Hepatocyte (in vitro differentiated cells): Measurements from ENCODE around the gene CCDC102B. TPM values are rescaled to one million over a fixed set of nuclear protein-coding genes. Genes with fewer than 3 reads are reported as not detected.

Source experiments
- DNase-seq: peaks from one replicate; pipeline ENCODE4 v3.0.0-alpha.2; 2016; ENCODE audit warnings: low spot score
- H2AFZ ChIP-seq: fragments of 200-600 bp; sonication (generic); 2 replicates; pipeline ENCODE4 v1.6.0; 2016; ENCODE audit warnings: antibody characterized with exemption, mild to moderate bottlenecking
- H3K27ac ChIP-seq: fragments of 200-600 bp; sonication (generic); 2 replicates; pipeline ENCODE4 v1.5.1; 2016; ENCODE audit warnings: mild to moderate bottlenecking
- H3K27me3 ChIP-seq: fragments of 200-600 bp; sonication (generic); 2 replicates; pipeline ENCODE4 v1.6.1; 2016
- H3K36me3 ChIP-seq: fragments of 200-600 bp; sonication (generic); replicated peaks from 2 replicates; pipeline ENCODE4 v1.5.1; 2016; ENCODE audit warnings: low read depth; ENCODE audit not compliant: insufficient read depth
- H3K4me1 ChIP-seq: fragments of 200-600 bp; sonication (generic); 2 replicates; pipeline ENCODE4 v1.5.1; 2016; ENCODE audit warnings: mild to moderate bottlenecking, moderate library complexity; ENCODE audit not compliant: insufficient read depth
- H3K4me2 ChIP-seq: fragments of 200-600 bp; sonication (generic); 2 replicates; pipeline ENCODE4 v1.6.0; 2016
- H3K4me3 ChIP-seq: fragments of 200-600 bp; sonication (generic); 2 replicates; pipeline ENCODE4 v1.5.1; 2016; ENCODE audit warnings: mild to moderate bottlenecking
- H3K79me2 ChIP-seq: fragments of 200-600 bp; sonication (generic); 2 replicates; pipeline ENCODE4 v1.6.0; 2017; ENCODE audit warnings: mild to moderate bottlenecking
- H3K9me2 ChIP-seq: fragments of 200-600 bp; sonication (generic); replicated peaks from 2 replicates; pipeline ENCODE4 v1.6.0; 2017; ENCODE audit warnings: mild to moderate bottlenecking; ENCODE audit not compliant: insufficient read depth
- H3K9me3 ChIP-seq: fragments of 200-600 bp; sonication (generic); 2 replicates; pipeline ENCODE4 v1.5.1; 2016; ENCODE audit warnings: low read depth, mild to moderate bottlenecking
- H4K20me1 ChIP-seq: fragments of 200-600 bp; sonication (generic); 2 replicates; pipeline ENCODE4 v1.6.0; 2016; ENCODE audit warnings: mild to moderate bottlenecking; ENCODE audit not compliant: insufficient read depth, poor library complexity, severe bottlenecking
- EZH2 ChIP-seq: fragments of 200-600 bp; sonication (generic); IDR thresholded peaks from 2 replicates; pipeline ENCODE4 v1.6.1; 2016; ENCODE audit warnings: antibody characterized with exemption, mild to moderate bottlenecking, borderline replicate concordance
- EZH2phosphoT487 ChIP-seq: fragments of 200-600 bp; sonication (generic); IDR thresholded peaks from one replicate; pipeline ENCODE4 v1.6.1; 2018; ENCODE audit warnings: antibody characterized with exemption, mild to moderate bottlenecking, low read depth, moderate library complexity; ENCODE audit not compliant: unreplicated experiment, severe bottlenecking
- WGBS: methylation state at CpG from one replicate; pipeline ENCODE4 v1.1.6; 2016; ENCODE audit warnings: low lambda C conversion rate; ENCODE audit errors: missing lambda C conversion rate; 5-methylcytosine and 5-hydroxymethylcytosine counted together
- polyA plus RNA-seq: library from polyadenylated mRNA; unstranded; fragments of >200 nt; fragmentation: Nextera tagmentation; extraction: Ambion mirVana; gene quantifications from 2 replicates; pipeline ENCODE4 v1.2.1, GENCODE V29; 2016
- total RNA-seq: library from RNA; depleted of rRNA; stranded (reverse); fragments of >200 nt; gene quantifications from 2 replicates; pipeline ENCODE4 v1.2.3, GENCODE V29; 2014
- TF ChIP-seq, protein P1 (sequence below): fragments of 200-600 bp; sonication (generic); IDR thresholded peaks from 2 replicates; pipeline ENCODE4 v1.5.1; 2016; ENCODE audit warnings: antibody characterized with exemption, mild to moderate bottlenecking; ENCODE audit not compliant: poor library complexity

Gene CCDC102B
- total and polyA plus RNA-seq, 2 experiments from 2014 or later = 2.8 to 5.4 TPM

DNA sequence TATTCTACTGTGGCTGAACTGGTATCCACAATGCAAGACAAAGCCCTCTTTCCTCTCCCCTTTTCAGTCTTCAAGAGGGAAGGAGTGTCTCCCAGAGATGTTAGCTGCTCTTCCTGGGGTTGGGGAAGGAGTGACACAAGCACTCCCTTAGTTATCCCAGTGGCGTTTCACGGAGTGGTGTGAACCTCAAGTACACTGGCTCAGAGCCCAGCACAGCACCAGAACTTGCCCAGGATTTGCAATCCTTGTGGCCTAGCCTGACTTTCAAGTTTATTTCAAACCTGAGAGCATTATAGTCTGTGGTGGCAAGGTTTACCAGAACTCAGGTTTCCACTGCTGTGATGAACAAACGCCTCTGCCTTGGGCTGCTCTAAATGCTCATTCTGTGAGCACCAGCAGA is 162.5 kb downstream of the CCDC102B start:
- no peak overlapping the region for H3K4me2 ChIP-seq
- TF ChIP-seq EZH2phosphoT487 (no peak), EZH2 (no peak)
- TF ChIP-seq, protein P1, sequence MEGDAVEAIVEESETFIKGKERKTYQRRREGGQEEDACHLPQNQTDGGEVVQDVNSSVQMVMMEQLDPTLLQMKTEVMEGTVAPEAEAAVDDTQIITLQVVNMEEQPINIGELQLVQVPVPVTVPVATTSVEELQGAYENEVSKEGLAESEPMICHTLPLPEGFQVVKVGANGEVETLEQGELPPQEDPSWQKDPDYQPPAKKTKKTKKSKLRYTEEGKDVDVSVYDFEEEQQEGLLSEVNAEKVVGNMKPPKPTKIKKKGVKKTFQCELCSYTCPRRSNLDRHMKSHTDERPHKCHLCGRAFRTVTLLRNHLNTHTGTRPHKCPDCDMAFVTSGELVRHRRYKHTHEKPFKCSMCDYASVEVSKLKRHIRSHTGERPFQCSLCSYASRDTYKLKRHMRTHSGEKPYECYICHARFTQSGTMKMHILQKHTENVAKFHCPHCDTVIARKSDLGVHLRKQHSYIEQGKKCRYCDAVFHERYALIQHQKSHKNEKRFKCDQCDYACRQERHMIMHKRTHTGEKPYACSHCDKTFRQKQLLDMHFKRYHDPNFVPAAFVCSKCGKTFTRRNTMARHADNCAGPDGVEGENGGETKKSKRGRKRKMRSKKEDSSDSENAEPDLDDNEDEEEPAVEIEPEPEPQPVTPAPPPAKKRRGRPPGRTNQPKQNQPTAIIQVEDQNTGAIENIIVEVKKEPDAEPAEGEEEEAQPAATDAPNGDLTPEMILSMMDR = no peak
- no peaks in the 10 kb centered on the region for H3K9me3 ChIP-seq
- DNase-seq = no peak
- no peak overlapping the region for H3K27ac ChIP-seq
- no peak overlapping the region for H2AFZ ChIP-seq
- 91% methylated on average over 3 of the region's 3 CpGs for WGBS
- H3K79me2 ChIP-seq = no peaks in the 10 kb centered on the region
- H3K27me3 ChIP-seq = no peaks in the 10 kb centered on the region
- no peaks in the 10 kb centered on the region for H3K36me3 ChIP-seq
- no peaks in the 10 kb centered on the region for H3K4me1 ChIP-seq
- no peaks in the 10 kb centered on the region for H4K20me1 ChIP-seq
- no peaks in the 10 kb centered on the region for H3K9me2 ChIP-seq
- no peak overlapping the region for H3K4me3 ChIP-seq

DNA sequence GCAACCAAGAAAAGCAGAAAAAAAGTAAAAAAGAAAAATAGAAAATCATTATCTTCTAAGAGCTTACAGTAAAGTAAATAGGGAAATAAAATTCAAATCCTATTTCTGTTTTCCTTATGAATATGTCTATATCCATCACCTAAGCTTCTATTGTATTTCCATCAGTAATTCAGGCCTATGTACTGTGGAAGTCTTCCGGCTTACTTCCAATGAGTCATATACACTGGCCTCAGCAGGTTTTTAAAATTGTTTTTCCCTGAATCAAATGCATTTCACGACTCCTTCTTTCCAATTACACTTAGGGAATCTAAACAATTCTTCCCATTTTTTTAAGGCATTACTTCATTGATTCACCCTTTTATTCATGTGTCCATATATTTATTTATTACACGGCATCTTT is 164.7 kb downstream of the CCDC102B start:
- Histone ChIP-seq H4K20me1 (no peaks in the 10 kb centered on the region), H3K9me3 (no peaks in the 10 kb centered on the region), H3K27ac (no peak overlapping the region), H3K4me2 (no peak overlapping the region), H3K9me2 (no peaks in the 10 kb centered on the region), H2AFZ (no peak overlapping the region), H3K36me3 (no peaks in the 10 kb centered on the region), H3K4me1 (no peaks in the 10 kb centered on the region), H3K79me2 (no peaks in the 10 kb centered on the region), H3K27me3 (no peaks in the 10 kb centered on the region), H3K4me3 (no peak overlapping the region)
- TF ChIP-seq, protein P1 = no peak
- no peak for TF ChIP-seq EZH2
- TF ChIP-seq EZH2phosphoT487 = no peak
- WGBS = 86% methylated on average over 3 of the region's 3 CpGs
- no peak for DNase-seq

DNA sequence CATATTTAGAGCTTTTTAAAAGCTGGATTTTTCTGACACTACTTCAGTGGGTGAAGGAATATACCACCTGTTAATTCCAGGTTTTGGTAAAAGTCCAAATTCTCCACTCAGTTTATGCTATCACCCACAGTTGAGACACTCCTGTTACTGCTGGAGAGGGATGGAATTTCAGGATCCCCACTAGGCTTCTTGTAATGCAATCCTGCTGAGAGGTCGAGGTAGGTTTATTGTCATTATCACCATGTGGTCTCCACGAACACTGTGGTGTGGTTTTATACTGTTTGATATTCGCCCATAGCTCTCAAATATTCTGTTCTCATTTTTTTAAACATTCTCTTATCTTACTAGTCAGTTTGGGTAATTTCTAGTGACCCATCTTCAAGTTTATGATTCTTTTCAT is 167.9 kb downstream of the CCDC102B start:
- no peak overlapping the region for H3K4me2 ChIP-seq
- no peak overlapping the region for H3K4me3 ChIP-seq
- H2AFZ ChIP-seq = no peak overlapping the region
- no peak for TF ChIP-seq EZH2phosphoT487
- TF ChIP-seq, protein P1 = no peak
- no peak for TF ChIP-seq EZH2
- no peaks in the 10 kb centered on the region for H3K9me3 ChIP-seq
- no peaks in the 10 kb centered on the region for H3K27me3 ChIP-seq
- H3K27ac ChIP-seq = no peak overlapping the region
- DNase-seq = no peak
- no peaks in the 10 kb centered on the region for H3K79me2 ChIP-seq
- no peaks in the 10 kb centered on the region for H3K4me1 ChIP-seq
- H3K36me3 ChIP-seq = no peaks in the 10 kb centered on the region
- no peaks in the 10 kb centered on the region for H3K9me2 ChIP-seq
- H4K20me1 ChIP-seq = no peaks in the 10 kb centered on the region
- WGBS = 77% methylated on average over 3 of the region's 3 CpGs

DNA sequence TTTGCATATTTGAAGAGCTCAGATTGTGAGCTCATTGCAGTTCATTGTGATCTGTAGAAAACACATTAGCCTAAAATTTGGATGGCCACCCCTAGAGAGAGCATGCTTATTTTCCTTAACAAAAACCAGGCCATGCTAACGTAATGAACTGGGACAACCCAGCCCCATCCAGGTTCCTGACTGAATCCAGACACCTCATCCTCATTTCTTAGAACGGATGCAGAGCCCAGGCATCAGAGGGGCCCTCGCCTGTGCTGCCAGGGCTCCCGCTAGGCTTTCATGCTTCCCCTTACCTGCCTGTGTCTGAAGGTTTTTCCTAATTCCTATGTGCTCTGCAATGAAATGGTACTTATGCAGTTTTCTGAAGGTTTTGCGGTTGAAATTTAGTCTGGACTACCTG is 171.1 kb downstream of the CCDC102B start:
- Histone ChIP-seq H4K20me1 (no peaks in the 10 kb centered on the region), H3K27ac (no peak overlapping the region), H3K9me3 (no peaks in the 10 kb centered on the region), H3K9me2 (no peaks in the 10 kb centered on the region), H3K4me2 (no peak overlapping the region), H2AFZ (no peak overlapping the region), H3K27me3 (no peaks in the 10 kb centered on the region), H3K4me3 (no peak overlapping the region), H3K36me3 (no peaks in the 10 kb centered on the region), H3K79me2 (no peaks in the 10 kb centered on the region), H3K4me1 (no peaks in the 10 kb centered on the region)
- TF ChIP-seq, protein P1 = no peak
- no peak for TF ChIP-seq EZH2
- no peak for TF ChIP-seq EZH2phosphoT487
- WGBS = 74% methylated on average over 5 of the region's 5 CpGs
- no peak for DNase-seq
